Upper lobe of left lung (tissue), 4 donors: Measurements from ENCODE around the gene CNEP1R1.

Experiments
- CTCF ChIP-seq, 6 experiments: fragments of 450-650 bp in 4 of 6; fragments of 200-600 bp in 2 of 6; sonication (generic) in 2 of 6; IDR thresholded peaks; one replicate each; pipeline ENCODE4 v1.5.1; 2016 to 2019; ENCODE audit warnings: antibody characterized with exemption in 6 of 6
- EP300 ChIP-seq, 4 donors: sonication (generic); formaldehyde crosslinking; IDR thresholded peaks; one replicate each; pipeline ENCODE4 v1.5.1; 2017; ENCODE audit warnings: antibody characterized with exemption in 4 of 4, control low read depth in 2 of 4

- TF ChIP-seq CTCF (IDR thresholded peaks at IDR 0.05), result no peak
- TF ChIP-seq EP300 (IDR thresholded peaks at IDR 0.05), result no peak
These were observed 47.6 kb upstream of the CNEP1R1 start for GRCh38 chr16:49977427-49977826.
